ENCODE data around the gene ERCC1.

- TF ChIP-seq POLR2A (IDR thresholded peaks at IDR 0.05; ENCODE audit: low read depth, low read length) (no peak), POLR2AphosphoS5 (IDR thresholded peaks at IDR 0.05; ENCODE audit: low read depth, low read length) (no peak), TAF1 (IDR thresholded peaks at IDR 0.05; ENCODE audit: low read depth, low read length) (no peak), POU2F2 (IDR thresholded peaks at IDR 0.05; ENCODE audit: low read depth, low read length) (no peak)
Observed at GRCh38 chr19:45442408-45442777, 18.7 kb upstream of the ERCC1 start.
